ENCODE measurements around the gene CRYGS. TPM values are rescaled to one million over a fixed set of nuclear protein-coding genes. Genes with fewer than 3 reads are reported as not detected.

Gene CRYGS
- total and polyA plus RNA-seq, 2 experiments from 2014 or later: 2.0 to 2.9 TPM

DNA sequence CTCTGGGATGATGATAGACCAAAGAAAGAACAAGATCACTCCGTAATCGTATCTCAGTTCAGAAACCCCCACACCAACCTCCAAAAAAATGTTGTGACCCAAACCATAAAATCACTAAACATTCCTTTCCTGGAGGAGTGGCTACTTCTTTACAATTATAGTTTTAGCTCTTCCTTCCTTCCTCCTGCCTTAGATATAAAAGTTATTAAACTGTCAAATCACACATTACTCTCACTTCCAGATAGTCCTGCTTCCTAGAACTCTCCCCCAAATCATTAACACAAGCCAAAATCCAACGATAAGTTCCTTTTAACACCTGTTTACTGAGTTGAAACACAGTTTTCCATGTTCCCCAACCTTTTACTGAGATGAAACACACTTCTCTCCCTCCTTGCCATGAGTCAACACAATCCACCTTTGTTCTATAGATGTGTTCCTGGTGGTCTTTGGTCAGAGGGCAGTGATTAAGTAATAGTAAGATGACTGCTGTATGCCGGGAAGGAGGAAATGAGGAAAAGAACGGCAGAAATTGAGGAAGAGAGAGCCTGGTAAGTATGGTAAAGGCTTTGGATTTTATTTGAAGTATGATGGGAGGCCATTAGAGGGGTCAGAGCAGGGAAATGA, 8.3 kb upstream of the CRYGS start:
- no peaks in the 10 kb centered on the region for H3K9me3 Mint-ChIP-seq
- H3K36me3 ChIP-seq (ENCODE audit: insufficient read depth): peaks cover 11% of the 10 kb centered on the region; the same call in 1 of the 2 replicates
- H3K4me3 Mint-ChIP-seq: no peak overlapping the region

DNA sequence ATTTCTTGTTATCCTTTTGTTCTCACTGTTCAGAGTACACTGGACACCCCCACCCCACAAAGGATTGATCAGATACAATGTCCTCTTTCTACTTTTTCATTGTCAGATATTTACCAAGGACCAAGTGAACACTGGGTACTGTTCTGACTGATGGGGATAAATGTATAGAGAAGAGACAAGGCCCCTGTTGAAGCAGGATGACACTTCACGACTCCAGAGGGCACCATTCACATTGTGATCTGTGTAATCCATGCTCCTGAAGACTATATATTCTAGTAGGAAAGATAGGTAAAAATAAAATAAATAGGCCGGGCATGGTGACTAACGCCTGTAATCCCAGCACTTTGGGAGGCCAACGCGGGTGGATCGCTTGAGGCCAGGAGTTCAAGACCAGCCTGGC, 7.2 kb upstream of the CRYGS start:
- Histone ChIP-seq H3K4me2 (no peak overlapping the region), H3K4me1 (ENCODE audit: insufficient read depth) (no peaks in the 10 kb centered on the region), H2AFZ (no peak overlapping the region), H3K9me2 (ENCODE audit: insufficient read depth) (no peaks in the 10 kb centered on the region), H3K27ac (ENCODE audit: low read depth) (no peak overlapping the region), H3F3A (replicated peaks; ENCODE audit: low read depth) (no peaks in the 10 kb centered on the region), H3K27me3 (ENCODE audit: insufficient read depth) (no peaks in the 10 kb centered on the region), H3K36me3 (ENCODE audit: insufficient read depth) (peaks cover 11% of the 10 kb centered on the region; the same call in 1 of the 2 replicates), H3K4me3 (no peak overlapping the region), H3K79me2 (replicated peaks; ENCODE audit: insufficient read depth) (no peaks in the 10 kb centered on the region), H4K20me1 (replicated peaks; ENCODE audit: insufficient read depth) (peaks cover 4% of the 10 kb centered on the region)
- Mint-ChIP-seq H3K27me3 (ENCODE audit: insufficient read depth, low read depth, poor library complexity) (no peaks in the 10 kb centered on the region), H3K9me3 (no peaks in the 10 kb centered on the region), H3K27ac (no peak overlapping the region), H3K4me1 (no peaks in the 10 kb centered on the region), H3K4me3 (no peak overlapping the region), H3K36me3 (ENCODE audit: low read depth) (peaks cover 20% of the 10 kb centered on the region)
- TF ChIP-seq CREB1 (CRISPR knock-in tag; IDR thresholded peaks at IDR 0.05; ENCODE audit: low read depth) (no peak), ZNF114 (CRISPR knock-in tag; IDR thresholded peaks at IDR 0.05) (no peak)
- TF ChIP-seq, protein P1, sequence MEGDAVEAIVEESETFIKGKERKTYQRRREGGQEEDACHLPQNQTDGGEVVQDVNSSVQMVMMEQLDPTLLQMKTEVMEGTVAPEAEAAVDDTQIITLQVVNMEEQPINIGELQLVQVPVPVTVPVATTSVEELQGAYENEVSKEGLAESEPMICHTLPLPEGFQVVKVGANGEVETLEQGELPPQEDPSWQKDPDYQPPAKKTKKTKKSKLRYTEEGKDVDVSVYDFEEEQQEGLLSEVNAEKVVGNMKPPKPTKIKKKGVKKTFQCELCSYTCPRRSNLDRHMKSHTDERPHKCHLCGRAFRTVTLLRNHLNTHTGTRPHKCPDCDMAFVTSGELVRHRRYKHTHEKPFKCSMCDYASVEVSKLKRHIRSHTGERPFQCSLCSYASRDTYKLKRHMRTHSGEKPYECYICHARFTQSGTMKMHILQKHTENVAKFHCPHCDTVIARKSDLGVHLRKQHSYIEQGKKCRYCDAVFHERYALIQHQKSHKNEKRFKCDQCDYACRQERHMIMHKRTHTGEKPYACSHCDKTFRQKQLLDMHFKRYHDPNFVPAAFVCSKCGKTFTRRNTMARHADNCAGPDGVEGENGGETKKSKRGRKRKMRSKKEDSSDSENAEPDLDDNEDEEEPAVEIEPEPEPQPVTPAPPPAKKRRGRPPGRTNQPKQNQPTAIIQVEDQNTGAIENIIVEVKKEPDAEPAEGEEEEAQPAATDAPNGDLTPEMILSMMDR (conservative IDR thresholded peaks at IDR 0.05; ENCODE audit: low read depth in 2 of 2): peak in 1 of 2 experiments; percentile 31; a peak in 1 of 4 replicates
- no peak for ATAC-seq
- DNase-seq (ENCODE audit: low spot score): no peak

More for the DNA sequence above, 8.3 kb upstream of the CRYGS start:
- Histone ChIP-seq H3K4me2 (no peak overlapping the region), H4K20me1 (replicated peaks; ENCODE audit: insufficient read depth) (peaks cover 4% of the 10 kb centered on the region), H3K9me2 (ENCODE audit: insufficient read depth) (no peaks in the 10 kb centered on the region), H3K27me3 (ENCODE audit: insufficient read depth) (no peaks in the 10 kb centered on the region), H3F3A (replicated peaks; ENCODE audit: low read depth) (no peaks in the 10 kb centered on the region), H3K4me3 (no peak overlapping the region), H3K79me2 (replicated peaks; ENCODE audit: insufficient read depth) (no peaks in the 10 kb centered on the region), H3K4me1 (ENCODE audit: insufficient read depth) (no peaks in the 10 kb centered on the region), H2AFZ (no peak overlapping the region), H3K27ac (ENCODE audit: low read depth) (no peak overlapping the region)
- H3K27ac Mint-ChIP-seq: no peak overlapping the region
- DNase-seq (ENCODE audit: low spot score): no peak
- H3K27me3 Mint-ChIP-seq (ENCODE audit: insufficient read depth, low read depth, poor library complexity): no peaks in the 10 kb centered on the region
- no peak for ATAC-seq
- peaks cover 23% of the 10 kb centered on the region for H3K36me3 Mint-ChIP-seq (ENCODE audit: low read depth)
- H3K4me1 Mint-ChIP-seq: no peaks in the 10 kb centered on the region
- TF ChIP-seq, protein P1 (conservative IDR thresholded peaks at IDR 0.05; ENCODE audit: low read depth in 2 of 2): no peak
- TF ChIP-seq, protein P2, sequence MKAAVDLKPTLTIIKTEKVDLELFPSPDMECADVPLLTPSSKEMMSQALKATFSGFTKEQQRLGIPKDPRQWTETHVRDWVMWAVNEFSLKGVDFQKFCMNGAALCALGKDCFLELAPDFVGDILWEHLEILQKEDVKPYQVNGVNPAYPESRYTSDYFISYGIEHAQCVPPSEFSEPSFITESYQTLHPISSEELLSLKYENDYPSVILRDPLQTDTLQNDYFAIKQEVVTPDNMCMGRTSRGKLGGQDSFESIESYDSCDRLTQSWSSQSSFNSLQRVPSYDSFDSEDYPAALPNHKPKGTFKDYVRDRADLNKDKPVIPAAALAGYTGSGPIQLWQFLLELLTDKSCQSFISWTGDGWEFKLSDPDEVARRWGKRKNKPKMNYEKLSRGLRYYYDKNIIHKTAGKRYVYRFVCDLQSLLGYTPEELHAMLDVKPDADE (IDR thresholded peaks at IDR 0.05): no peak
- no peak for TF ChIP-seq CREB1 (CRISPR knock-in tag; IDR thresholded peaks at IDR 0.05; ENCODE audit: low read depth)
- TF ChIP-seq, protein P3, sequence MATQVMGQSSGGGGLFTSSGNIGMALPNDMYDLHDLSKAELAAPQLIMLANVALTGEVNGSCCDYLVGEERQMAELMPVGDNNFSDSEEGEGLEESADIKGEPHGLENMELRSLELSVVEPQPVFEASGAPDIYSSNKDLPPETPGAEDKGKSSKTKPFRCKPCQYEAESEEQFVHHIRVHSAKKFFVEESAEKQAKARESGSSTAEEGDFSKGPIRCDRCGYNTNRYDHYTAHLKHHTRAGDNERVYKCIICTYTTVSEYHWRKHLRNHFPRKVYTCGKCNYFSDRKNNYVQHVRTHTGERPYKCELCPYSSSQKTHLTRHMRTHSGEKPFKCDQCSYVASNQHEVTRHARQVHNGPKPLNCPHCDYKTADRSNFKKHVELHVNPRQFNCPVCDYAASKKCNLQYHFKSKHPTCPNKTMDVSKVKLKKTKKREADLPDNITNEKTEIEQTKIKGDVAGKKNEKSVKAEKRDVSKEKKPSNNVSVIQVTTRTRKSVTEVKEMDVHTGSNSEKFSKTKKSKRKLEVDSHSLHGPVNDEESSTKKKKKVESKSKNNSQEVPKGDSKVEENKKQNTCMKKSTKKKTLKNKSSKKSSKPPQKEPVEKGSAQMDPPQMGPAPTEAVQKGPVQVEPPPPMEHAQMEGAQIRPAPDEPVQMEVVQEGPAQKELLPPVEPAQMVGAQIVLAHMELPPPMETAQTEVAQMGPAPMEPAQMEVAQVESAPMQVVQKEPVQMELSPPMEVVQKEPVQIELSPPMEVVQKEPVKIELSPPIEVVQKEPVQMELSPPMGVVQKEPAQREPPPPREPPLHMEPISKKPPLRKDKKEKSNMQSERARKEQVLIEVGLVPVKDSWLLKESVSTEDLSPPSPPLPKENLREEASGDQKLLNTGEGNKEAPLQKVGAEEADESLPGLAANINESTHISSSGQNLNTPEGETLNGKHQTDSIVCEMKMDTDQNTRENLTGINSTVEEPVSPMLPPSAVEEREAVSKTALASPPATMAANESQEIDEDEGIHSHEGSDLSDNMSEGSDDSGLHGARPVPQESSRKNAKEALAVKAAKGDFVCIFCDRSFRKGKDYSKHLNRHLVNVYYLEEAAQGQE (IDR thresholded peaks at IDR 0.05; ENCODE audit: unreplicated experiment): no peak

All from GM23338 (cell line).